ENCODE results near the gene TEKT5. TPM values are rescaled to one million over a fixed set of nuclear protein-coding genes. Genes with fewer than 3 reads are reported as not detected.

TEKT5 gene
- total RNA-seq, 4 donors from 2014 or later, result 0.20 to 0.93 (median 0.42) TPM; not detected in 1

DNA sequence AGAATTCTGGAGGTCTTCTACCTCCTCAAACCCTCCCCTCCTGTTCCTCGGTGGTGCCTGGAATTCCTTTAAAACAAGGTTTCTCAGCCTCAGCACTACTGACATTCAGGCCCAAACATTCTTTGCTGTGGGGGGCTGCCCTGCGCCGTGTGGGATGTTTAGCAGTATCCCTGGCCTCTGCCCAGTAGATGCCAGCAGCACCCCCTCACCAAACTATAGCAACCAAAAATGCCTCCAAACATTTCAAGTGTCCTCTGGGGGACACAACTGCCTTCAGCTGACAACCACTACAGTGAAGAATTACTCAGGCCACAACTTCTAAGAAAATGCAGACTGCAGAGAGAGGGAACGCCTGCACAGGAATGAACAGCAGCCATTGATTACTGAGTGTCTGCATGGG, 28.4 kb downstream of the TEKT5 start:
- intact Hi-C loops (cut with DNase I; ENCODE audit: low total_unique reads), result no loop called here
- DNase-seq (ENCODE audit: low spot score in 2 of 2), result no peak
- no peak overlapping the region for H3K4me3 ChIP-seq (ENCODE audit: low read depth, poor library complexity, severe bottlenecking)
- 86 to 90% methylated on average over 4 of the region's 4 CpGs for WGBS, 2 donors
- TF ChIP-seq POLR2A (IDR thresholded peaks at IDR 0.05), result no peak
- TF ChIP-seq, protein P1, sequence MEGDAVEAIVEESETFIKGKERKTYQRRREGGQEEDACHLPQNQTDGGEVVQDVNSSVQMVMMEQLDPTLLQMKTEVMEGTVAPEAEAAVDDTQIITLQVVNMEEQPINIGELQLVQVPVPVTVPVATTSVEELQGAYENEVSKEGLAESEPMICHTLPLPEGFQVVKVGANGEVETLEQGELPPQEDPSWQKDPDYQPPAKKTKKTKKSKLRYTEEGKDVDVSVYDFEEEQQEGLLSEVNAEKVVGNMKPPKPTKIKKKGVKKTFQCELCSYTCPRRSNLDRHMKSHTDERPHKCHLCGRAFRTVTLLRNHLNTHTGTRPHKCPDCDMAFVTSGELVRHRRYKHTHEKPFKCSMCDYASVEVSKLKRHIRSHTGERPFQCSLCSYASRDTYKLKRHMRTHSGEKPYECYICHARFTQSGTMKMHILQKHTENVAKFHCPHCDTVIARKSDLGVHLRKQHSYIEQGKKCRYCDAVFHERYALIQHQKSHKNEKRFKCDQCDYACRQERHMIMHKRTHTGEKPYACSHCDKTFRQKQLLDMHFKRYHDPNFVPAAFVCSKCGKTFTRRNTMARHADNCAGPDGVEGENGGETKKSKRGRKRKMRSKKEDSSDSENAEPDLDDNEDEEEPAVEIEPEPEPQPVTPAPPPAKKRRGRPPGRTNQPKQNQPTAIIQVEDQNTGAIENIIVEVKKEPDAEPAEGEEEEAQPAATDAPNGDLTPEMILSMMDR (IDR thresholded peaks at IDR 0.05), result no peak

DNA sequence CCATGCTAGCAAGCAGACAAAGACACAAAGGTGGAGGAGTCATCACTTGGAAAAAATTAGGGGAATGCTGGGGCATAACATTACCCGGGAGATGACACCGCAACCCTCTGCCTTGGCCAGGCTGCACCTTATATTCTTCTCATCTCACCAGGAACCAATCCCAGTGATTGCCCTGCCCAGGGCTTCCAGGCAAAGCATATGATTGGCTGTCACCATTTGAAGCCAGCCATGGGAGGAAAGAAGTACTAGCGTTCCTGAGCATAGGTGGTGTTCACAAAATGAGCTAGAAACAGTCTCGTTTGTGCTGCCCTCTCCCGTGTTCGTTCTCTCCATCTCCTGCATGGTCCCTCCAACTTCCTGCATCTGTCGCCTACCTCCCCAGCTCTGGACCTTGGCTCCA, 29.6 kb downstream of the TEKT5 start:
- H3K4me3 ChIP-seq (ENCODE audit: low read depth, poor library complexity, severe bottlenecking), result no peak overlapping the region
- no peak for DNase-seq (ENCODE audit: low spot score in 2 of 2)
- intact Hi-C loops (cut with DNase I; ENCODE audit: low total_unique reads), result no loop called here
- TF ChIP-seq, protein P1 (IDR thresholded peaks at IDR 0.05), result no peak
- no peak for TF ChIP-seq POLR2A (IDR thresholded peaks at IDR 0.05)
- 76 to 84% methylated on average over 7 of the region's 7 CpGs for WGBS, 2 donors

DNA sequence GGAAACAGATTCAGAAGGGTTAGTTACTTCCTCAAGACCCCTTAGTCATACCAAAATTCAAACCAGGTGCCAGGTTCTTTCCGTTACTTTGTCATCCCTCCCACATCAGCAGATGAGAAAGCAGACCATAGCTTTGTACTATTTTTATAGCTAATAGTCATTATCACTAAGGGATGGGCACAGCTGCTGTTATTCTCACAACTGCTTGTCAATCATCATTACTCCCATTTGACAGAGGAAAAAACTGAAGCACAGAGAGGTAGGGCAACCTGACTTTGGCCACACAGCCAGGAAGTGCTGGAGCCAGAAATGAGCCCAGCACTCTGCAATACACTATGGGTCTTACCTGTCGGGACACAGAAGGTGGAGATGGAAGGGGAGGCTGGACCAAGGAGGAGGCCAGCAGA, 30.0 kb downstream of the TEKT5 start:
- no peak overlapping the region for H3K4me3 ChIP-seq (ENCODE audit: low read depth, poor library complexity, severe bottlenecking)
- TF ChIP-seq, protein P1 (IDR thresholded peaks at IDR 0.05), result no peak
- TF ChIP-seq POLR2A (IDR thresholded peaks at IDR 0.05), result no peak
- intact Hi-C loops (cut with DNase I; ENCODE audit: low total_unique reads), result no loop called here
- no peak for DNase-seq (ENCODE audit: low spot score in 2 of 2)
- WGBS, 2 donors, result 86 to 97% methylated on average over 2 of the region's 2 CpGs

DNA sequence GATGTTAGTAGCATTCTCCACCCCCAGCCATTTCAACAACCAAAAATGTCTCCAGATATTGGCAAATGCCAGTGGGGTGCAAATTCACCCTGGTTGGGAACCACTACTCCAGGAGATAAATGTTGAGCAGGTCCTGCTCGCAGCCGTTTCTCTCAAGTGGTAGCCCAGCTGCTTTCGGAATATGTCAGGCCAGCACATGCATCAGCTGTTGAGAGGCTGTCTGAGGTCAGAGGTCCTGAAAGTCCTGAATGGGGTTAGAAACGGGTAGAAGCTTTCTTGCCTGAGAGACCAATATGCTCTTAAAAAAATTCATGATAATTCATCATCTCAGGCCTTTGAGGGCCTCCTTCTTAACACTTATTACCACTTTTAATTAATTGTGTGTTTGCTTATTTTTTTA, 31.0 kb downstream of the TEKT5 start:
- intact Hi-C loops (cut with DNase I; ENCODE audit: low total_unique reads), result no loop called here
- WGBS, 2 donors, result 87 to 90% methylated on average over 4 of the region's 4 CpGs
- TF ChIP-seq, protein P1 (IDR thresholded peaks at IDR 0.05), result no peak
- TF ChIP-seq POLR2A (IDR thresholded peaks at IDR 0.05), result no peak

DNA sequence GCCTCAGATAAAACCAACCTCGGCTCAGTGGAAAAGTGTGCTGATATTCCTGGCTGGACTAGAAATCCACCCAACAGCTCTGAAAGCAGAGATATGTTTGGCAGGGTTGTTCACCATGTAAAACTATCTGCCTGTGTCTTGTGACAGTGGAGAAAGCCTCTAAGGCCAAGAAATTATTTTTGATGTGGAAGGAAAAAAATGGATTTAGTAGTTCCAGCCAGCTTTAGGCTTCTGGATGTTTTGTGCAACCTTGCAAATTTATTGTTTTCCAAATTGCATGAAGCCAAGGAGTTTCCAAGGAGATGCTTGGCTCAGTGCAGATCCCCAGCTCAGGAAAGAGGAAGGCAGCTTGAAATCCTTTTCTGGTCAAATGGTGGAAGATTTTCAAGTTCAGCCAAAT, 31.6 kb downstream of the TEKT5 start:
- DNase-seq (ENCODE audit: low spot score in 2 of 2), result no peak
- WGBS, 2 donors, result 25 to 39% methylated on average over 1 of the region's 1 CpG
- H3K4me3 ChIP-seq (ENCODE audit: low read depth, poor library complexity, severe bottlenecking), result no peak overlapping the region
- intact Hi-C loops (cut with DNase I; ENCODE audit: low total_unique reads), result no loop called here
- TF ChIP-seq, protein P1 (IDR thresholded peaks at IDR 0.05), result no peak
- no peak for TF ChIP-seq POLR2A (IDR thresholded peaks at IDR 0.05)

More for the DNA sequence above, 31.0 kb downstream of the TEKT5 start:
- no peak for DNase-seq (ENCODE audit: low spot score in 2 of 2)
- no peak overlapping the region for H3K4me3 ChIP-seq (ENCODE audit: low read depth, poor library complexity, severe bottlenecking)

DNA sequence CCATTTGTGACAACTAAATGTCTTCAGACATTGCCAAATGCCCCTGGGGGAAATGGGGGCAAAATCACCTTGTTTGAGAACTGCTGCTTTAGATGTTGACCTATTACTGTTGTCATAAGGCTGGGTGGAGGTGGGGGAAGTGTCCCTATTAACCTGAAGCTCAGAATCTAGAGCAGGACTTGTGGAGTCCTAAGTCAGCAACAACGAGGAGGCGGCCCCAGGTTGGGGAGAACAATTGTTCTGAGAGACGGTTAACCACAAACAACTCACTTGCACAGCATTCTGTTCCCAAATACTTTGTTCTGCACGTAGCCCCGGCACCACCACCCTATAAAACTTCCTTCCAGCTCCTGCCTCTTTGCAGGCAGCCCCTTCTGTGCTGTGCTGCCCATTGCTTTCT, 32.5 kb downstream of the TEKT5 start:
- intact Hi-C loops (cut with DNase I; ENCODE audit: low total_unique reads), result no loop called here
- DNase-seq (ENCODE audit: low spot score in 2 of 2), result no peak
- WGBS, 2 donors, result 67 to 73% methylated on average over 5 of the region's 5 CpGs
- H3K4me3 ChIP-seq (ENCODE audit: low read depth, poor library complexity, severe bottlenecking), result no peak overlapping the region
- TF ChIP-seq POLR2A (IDR thresholded peaks at IDR 0.05), result no peak
- TF ChIP-seq, protein P1 (IDR thresholded peaks at IDR 0.05), result no peak

Data from lower leg skin (tissue), 4 donors.